ENCODE data around the gene SMU1. TPM values are rescaled to one million over a fixed set of nuclear protein-coding genes. Genes with fewer than 3 reads are reported as not detected.

SMU1 gene
- total RNA-seq, 1 experiment from 2014 or later: 23.6 TPM

DNA sequence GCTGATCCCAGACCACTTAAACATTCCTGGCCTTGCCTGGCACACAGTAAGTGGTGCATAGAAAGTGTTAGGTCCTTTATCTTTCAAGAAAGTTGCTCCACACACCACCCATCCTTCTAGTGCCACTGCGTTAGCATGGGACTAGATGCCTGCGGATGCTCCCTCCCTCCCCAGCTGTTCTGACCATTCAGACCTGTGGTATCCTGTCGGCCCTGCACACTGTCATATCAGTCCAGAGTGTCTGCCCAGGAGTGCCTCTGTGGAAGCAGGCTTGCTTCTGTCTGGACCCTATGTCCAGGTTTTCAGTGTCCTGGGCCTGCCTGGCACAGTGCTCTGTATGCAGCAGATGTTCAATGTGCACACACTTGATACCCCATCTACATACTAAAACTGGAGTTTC lies 38.3 kb upstream of the SMU1 start:
- H3K9me3 ChIP-seq: no peaks in the 10 kb centered on the region
- Mint-ChIP-seq H3K27ac (ENCODE audit: unreplicated experiment) (no peak overlapping the region), H3K27me3 (ENCODE audit: insufficient read depth, unreplicated experiment) (no peaks in the 10 kb centered on the region), H3K36me3 (ENCODE audit: insufficient read depth, unreplicated experiment) (peaks cover 67% of the 10 kb centered on the region), H3K4me3 (ENCODE audit: unreplicated experiment) (no peak overlapping the region), H3K9me3 (ENCODE audit: unreplicated experiment) (no peaks in the 10 kb centered on the region), H3K4me1 (ENCODE audit: low read depth, unreplicated experiment) (peaks cover 7% of the 10 kb centered on the region)
- TF ChIP-seq, protein P1, sequence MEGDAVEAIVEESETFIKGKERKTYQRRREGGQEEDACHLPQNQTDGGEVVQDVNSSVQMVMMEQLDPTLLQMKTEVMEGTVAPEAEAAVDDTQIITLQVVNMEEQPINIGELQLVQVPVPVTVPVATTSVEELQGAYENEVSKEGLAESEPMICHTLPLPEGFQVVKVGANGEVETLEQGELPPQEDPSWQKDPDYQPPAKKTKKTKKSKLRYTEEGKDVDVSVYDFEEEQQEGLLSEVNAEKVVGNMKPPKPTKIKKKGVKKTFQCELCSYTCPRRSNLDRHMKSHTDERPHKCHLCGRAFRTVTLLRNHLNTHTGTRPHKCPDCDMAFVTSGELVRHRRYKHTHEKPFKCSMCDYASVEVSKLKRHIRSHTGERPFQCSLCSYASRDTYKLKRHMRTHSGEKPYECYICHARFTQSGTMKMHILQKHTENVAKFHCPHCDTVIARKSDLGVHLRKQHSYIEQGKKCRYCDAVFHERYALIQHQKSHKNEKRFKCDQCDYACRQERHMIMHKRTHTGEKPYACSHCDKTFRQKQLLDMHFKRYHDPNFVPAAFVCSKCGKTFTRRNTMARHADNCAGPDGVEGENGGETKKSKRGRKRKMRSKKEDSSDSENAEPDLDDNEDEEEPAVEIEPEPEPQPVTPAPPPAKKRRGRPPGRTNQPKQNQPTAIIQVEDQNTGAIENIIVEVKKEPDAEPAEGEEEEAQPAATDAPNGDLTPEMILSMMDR (IDR thresholded peaks at IDR 0.05; ENCODE audit: insufficient read depth in 1 of 2, low read depth in 1 of 2, low read length in 1 of 2, severe bottlenecking in 1 of 2, unreplicated experiment in 1 of 2): no peak
- no peaks in the 10 kb centered on the region for H3K27me3 ChIP-seq (replicated peaks; ENCODE audit: control insufficient read depth, insufficient read depth, low read length)
- no peak for DNase-seq
- BruUV-seq (replicated peaks): no TSS peak
- no peaks in the 10 kb centered on the region for H3K4me1 ChIP-seq
- no peaks in the 10 kb centered on the region; the same call in 1 of the 2 replicates for H3K36me3 ChIP-seq (ENCODE audit: control insufficient read depth, insufficient read depth, low read length)
- CTCF ChIA-PET: no interaction called here
- intact Hi-C loops (cut with micrococcal nuclease; ENCODE audit: unreplicated experiment): loop anchor here (5.0 kb wide), 1 partner anchor 32 kb away; no protein-coding TSS in a partner anchor
- POLR2A ChIA-PET: no interaction called here
- no peak overlapping the region for H3K4me3 ChIP-seq (ENCODE audit: low read depth, low read length)

GRCh38 chr9:33113799-33114547 lies 37.5 kb upstream of the SMU1 start:
- no peaks in the 10 kb centered on the region for H3K4me1 ChIP-seq
- BruUV-seq (replicated peaks): no TSS peak
- CTCF ChIA-PET: no interaction called here

DNA sequence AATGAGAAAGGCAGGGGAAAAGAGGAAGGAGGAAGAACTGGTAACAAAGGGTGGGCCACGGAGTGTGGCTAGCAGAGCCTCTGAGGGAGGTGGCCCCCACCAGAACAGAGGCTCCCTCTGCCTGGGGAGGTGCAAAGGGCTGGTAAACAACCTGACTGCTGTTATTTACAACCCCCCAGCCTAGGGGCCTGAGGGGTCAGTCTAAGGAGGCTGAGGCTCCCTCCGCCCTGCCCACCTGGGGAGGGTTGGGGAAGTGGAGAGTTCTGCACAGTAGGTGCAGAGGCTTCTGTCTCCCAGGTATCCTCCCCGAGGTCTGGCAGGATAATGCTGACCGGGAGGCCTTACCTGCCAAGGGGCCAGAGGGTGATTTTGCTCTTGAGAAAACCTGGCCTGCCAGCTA lies 35.6 kb upstream of the SMU1 start:
- ChIA-PET CTCF (no interaction called here), POLR2A (no interaction called here)
- no TSS peak for BruUV-seq (replicated peaks)
- Mint-ChIP-seq H3K27me3 (ENCODE audit: insufficient read depth, unreplicated experiment) (no peaks in the 10 kb centered on the region), H3K9me3 (ENCODE audit: unreplicated experiment) (no peaks in the 10 kb centered on the region), H3K4me3 (ENCODE audit: unreplicated experiment) (no peak overlapping the region), H3K4me1 (ENCODE audit: low read depth, unreplicated experiment) (peaks cover 7% of the 10 kb centered on the region), H3K36me3 (ENCODE audit: insufficient read depth, unreplicated experiment) (peaks cover 68% of the 10 kb centered on the region), H3K27ac (ENCODE audit: unreplicated experiment) (peak overlapping the region; percentile 67)
- intact Hi-C loops (cut with micrococcal nuclease; ENCODE audit: unreplicated experiment): no loop called here
- TF ChIP-seq, protein P1 (IDR thresholded peaks at IDR 0.05; ENCODE audit: insufficient read depth in 1 of 2, low read depth in 1 of 2, low read length in 1 of 2, severe bottlenecking in 1 of 2, unreplicated experiment in 1 of 2): no peak
- no peaks in the 10 kb centered on the region for H3K9me3 ChIP-seq
- no peak for DNase-seq
- H3K27me3 ChIP-seq (replicated peaks; ENCODE audit: control insufficient read depth, insufficient read depth, low read length): no peaks in the 10 kb centered on the region
- H3K36me3 ChIP-seq (ENCODE audit: control insufficient read depth, insufficient read depth, low read length): no peaks in the 10 kb centered on the region; the same call in 1 of the 2 replicates
- no peak overlapping the region for H3K4me3 ChIP-seq (ENCODE audit: low read depth, low read length)
- no peaks in the 10 kb centered on the region; the same call in 1 of the 2 replicates for H3K4me1 ChIP-seq

More at GRCh38 chr9:33113799-33114547, 37.5 kb upstream of the SMU1 start:
- POLR2A ChIA-PET: no interaction called here
- peaks cover 7% of the 10 kb centered on the region for H3K4me1 Mint-ChIP-seq (ENCODE audit: low read depth, unreplicated experiment)
- intact Hi-C loops (cut with micrococcal nuclease; ENCODE audit: unreplicated experiment): no loop called here
- no peaks in the 10 kb centered on the region for H3K9me3 Mint-ChIP-seq (ENCODE audit: unreplicated experiment)
- H3K36me3 ChIP-seq (ENCODE audit: control insufficient read depth, insufficient read depth, low read length): no peaks in the 10 kb centered on the region; the same call in 1 of the 2 replicates
- no peak overlapping the region for H3K4me3 Mint-ChIP-seq (ENCODE audit: unreplicated experiment)
- no peaks in the 10 kb centered on the region for H3K27me3 Mint-ChIP-seq (ENCODE audit: insufficient read depth, unreplicated experiment)
- DNase-seq: no peak
- TF ChIP-seq, protein P1 (IDR thresholded peaks at IDR 0.05; ENCODE audit: insufficient read depth in 1 of 2, low read depth in 1 of 2, low read length in 1 of 2, severe bottlenecking in 1 of 2, unreplicated experiment in 1 of 2): no peak
- H3K9me3 ChIP-seq: no peaks in the 10 kb centered on the region
- no peak overlapping the region for H3K4me3 ChIP-seq (ENCODE audit: low read depth, low read length)
- H3K27me3 ChIP-seq (replicated peaks; ENCODE audit: control insufficient read depth, insufficient read depth, low read length): no peaks in the 10 kb centered on the region
- H3K36me3 Mint-ChIP-seq (ENCODE audit: insufficient read depth, unreplicated experiment): peaks cover 66% of the 10 kb centered on the region
- H3K27ac Mint-ChIP-seq (ENCODE audit: unreplicated experiment): no peak overlapping the region
